HEK293T (cell line): ENCODE measurements around the gene PEX5.

ENCODE experiments used
- CTCF ChIA-PET: fragments of 350-600 bp; formaldehyde crosslinking; extraction: SDS; loops from one replicate; lab custom pipeline; 2021; ENCODE audit warnings: antibody characterized with exemption, inconsistent platforms; lab: Yijun Ruan, JAX
- POLR2A ChIA-PET: fragments of 350-600 bp; formaldehyde crosslinking; extraction: SDS; loops from one replicate; lab custom pipeline; 2020; ENCODE audit warnings: antibody characterized with exemption, inconsistent platforms; lab: Yijun Ruan, JAX
- DNase-seq: peaks from one replicate; pipeline ENCODE4 v3.0.0; 2012; ENCODE audit warnings: mixed read lengths; ENCODE audit errors: extremely low spot score
- ARNT ChIP-seq: fragments of 450-650 bp; IDR thresholded peaks from 2 replicates; pipeline ENCODE4 v1.6.1; 2017; ENCODE audit warnings: mild to moderate bottlenecking
- BHLHE40 ChIP-seq: fragments of 450-650 bp; IDR thresholded peaks from 2 replicates; pipeline ENCODE4 v1.6.1; 2016; ENCODE audit warnings: mild to moderate bottlenecking, moderate library complexity, borderline replicate concordance
- CTBP1 ChIP-seq: fragments of 450-650 bp; IDR thresholded peaks from 2 replicates; pipeline ENCODE4 v1.6.1; 2016; ENCODE audit warnings: borderline replicate concordance
- ELF4 ChIP-seq: fragments of 450-650 bp; IDR thresholded peaks from 2 replicates; pipeline ENCODE4 v1.6.1; 2017; ENCODE audit warnings: antibody characterized with exemption
- FOXA1 ChIP-seq: fragments of 450-650 bp; IDR thresholded peaks from 2 replicates; pipeline ENCODE4 v1.6.1; 2016; ENCODE audit warnings: mild to moderate bottlenecking
- FOXK2 ChIP-seq: fragments of 450-650 bp; IDR thresholded peaks from 2 replicates; pipeline ENCODE4 v1.6.1; 2016; ENCODE audit warnings: mild to moderate bottlenecking
- FOXM1 ChIP-seq: fragments of 450-650 bp; IDR thresholded peaks from 2 replicates; pipeline ENCODE4 v1.6.1; 2017; ENCODE audit warnings: mild to moderate bottlenecking, borderline replicate concordance
- HDGF ChIP-seq: fragments of 450-650 bp; IDR thresholded peaks from 2 replicates; pipeline ENCODE4 v1.6.1; 2017; ENCODE audit warnings: antibody characterized with exemption, borderline replicate concordance
- L3MBTL2 ChIP-seq: fragments of 450-650 bp; conservative IDR thresholded peaks from 2 replicates; pipeline ENCODE4 v1.6.1; 2016; ENCODE audit warnings: mild to moderate bottlenecking
- LEF1 ChIP-seq: fragments of 450-650 bp; IDR thresholded peaks from 2 replicates; pipeline ENCODE4 v1.6.1; 2017; ENCODE audit warnings: mild to moderate bottlenecking, borderline replicate concordance
- NFRKB ChIP-seq: fragments of 450-650 bp; IDR thresholded peaks from 2 replicates; pipeline ENCODE4 v1.6.1; 2016; ENCODE audit warnings: mild to moderate bottlenecking, moderate library complexity
- PKNOX1 ChIP-seq: fragments of 450-650 bp; IDR thresholded peaks from 2 replicates; pipeline ENCODE4 v1.6.1; 2016
- SP1 ChIP-seq: fragments of 450-650 bp; IDR thresholded peaks from 2 replicates; pipeline ENCODE4 v1.6.1; 2017
- SUZ12 ChIP-seq: fragments of 450-650 bp; IDR thresholded peaks from 2 replicates; pipeline ENCODE4 v1.6.1; 2016; ENCODE audit warnings: mild to moderate bottlenecking
- TARDBP ChIP-seq: fragments of 450-650 bp; IDR thresholded peaks from 2 replicates; pipeline ENCODE4 v1.6.1; 2016
- ZNF384 ChIP-seq: fragments of 450-650 bp; IDR thresholded peaks from 2 replicates; pipeline ENCODE4 v1.6.1; 2016

Gene PEX5

DNA sequence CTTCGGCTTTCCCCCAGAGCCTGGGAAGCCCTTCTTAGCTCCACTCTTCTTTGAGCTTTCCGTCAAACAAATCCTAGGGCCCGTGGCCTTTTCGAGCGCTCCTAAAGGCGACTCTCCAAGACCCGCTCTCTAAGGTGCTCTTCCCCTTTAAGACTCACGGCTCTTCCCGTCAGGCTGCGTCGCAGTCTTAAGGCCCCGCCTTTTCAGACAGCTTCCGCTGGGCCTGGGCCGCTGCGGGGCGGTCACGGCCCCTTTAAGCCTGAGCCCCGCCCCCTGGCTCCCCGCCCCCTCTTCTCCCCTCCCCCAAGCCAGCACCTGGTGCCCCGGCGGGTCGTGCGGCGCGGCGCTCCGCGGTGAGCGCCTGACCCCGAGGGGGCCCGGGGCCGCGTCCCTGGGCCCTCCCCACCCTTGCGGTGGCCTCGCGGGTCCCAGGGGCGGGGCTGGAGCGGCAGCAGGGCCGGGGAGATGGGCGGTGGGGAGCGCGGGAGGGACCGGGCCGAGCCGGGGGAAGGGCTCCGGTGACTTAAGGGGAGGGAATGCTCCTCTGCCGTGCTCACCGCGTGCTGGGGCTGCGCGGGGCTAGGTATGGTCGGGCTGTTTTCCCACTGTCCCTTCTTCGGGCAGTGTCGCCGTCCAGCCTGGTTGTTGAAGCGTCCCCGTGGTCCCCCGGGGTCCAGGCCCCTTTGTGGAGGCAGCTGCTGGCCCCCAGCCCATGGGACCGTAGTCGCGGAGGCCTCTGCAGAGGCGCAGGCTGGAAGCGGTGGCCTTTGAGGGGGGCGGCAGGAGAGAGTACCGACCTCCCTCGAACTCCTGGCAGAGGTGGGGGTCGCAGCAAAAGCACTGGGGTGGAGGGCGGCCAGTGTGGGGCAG lies at the start of gene PEX5:
PEX5 (plus strand) TSS at position 289 of the 870 bp plus-strand sequence. CDS start 692 bp downstream, outside the sequence.
- peak; percentile 89 for DNase-seq
- POLR2A ChIA-PET, result interaction anchor here (0.6 to 1.2 kb wide), 5 partner anchors 14 to 837 kb away, joined by 3 to 4 read pairs (median 3); partner anchors contain the start of genes C12orf57 and RNU7-1
- TF ChIP-seq TARDBP (no peak), FOXK2 (no peak), FOXM1 (peak; percentile 77; the same call in 1 of the 2 replicates), L3MBTL2 (peak; percentile 77), SP1 (no peak)
- CTCF ChIA-PET, result interaction anchor here (0.6 to 1.5 kb wide), 3 partner anchors 28 to 49 kb away, joined by 3 to 5 read pairs (median 3); no protein-coding TSS in a partner anchor

GRCh38 chr12:7141351-7142005 lies 48.0 kb upstream of the PEX5 start:
- DNase-seq, result no peak
- ChIA-PET POLR2A (interaction anchor here (0.8 to 1.5 kb wide), 2 partner anchors 11 to 198 kb away, joined by 4 read pairs; partner anchors contain the start of genes C12orf57, CLSTN3 and RNU7-1), CTCF (interaction anchor here (0.6 to 1.0 kb wide), 4 partner anchors 13 to 298 kb away, joined by 3 to 5 read pairs (median 3); no protein-coding TSS in a partner anchor)
- TF ChIP-seq HDGF (no peak), NFRKB (no peak), FOXM1 (no peak), FOXA1 (no peak), L3MBTL2 (no peak), BHLHE40 (no peak), TARDBP (no peak), ELF4 (no peak), CTBP1 (no peak), ZNF384 (no peak), PKNOX1 (no peak), SUZ12 (no peak), LEF1 (no peak), SP1 (no peak)

DNA sequence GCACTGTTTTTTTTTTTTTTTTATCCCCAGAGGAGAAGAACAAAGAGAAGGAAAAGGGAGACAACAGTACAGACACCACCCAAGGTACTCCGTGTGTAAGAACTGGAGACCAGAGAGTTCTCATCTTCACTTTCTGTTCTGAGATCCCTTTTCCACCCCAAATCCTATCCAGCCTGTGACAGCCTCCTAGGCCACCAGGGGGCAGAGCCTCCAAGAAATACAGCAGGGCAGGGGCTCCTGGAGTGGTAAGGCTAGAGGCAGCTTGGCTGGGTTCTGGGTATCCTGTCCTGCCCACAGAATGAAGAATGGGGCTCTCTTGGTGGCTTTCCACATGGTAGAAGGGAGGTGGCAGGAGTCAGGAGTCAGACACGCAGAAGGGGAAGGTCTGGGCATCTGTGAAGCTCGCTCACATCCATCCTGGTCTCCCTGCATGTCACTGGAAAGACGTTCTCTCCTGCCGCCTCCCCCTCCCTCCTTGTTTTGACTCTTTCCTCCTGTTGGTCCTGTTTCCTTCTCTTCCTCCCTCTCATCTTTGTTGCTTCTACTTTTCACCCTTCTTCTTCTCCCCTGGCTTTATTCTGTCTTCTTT lies 47.3 kb upstream of the PEX5 start:
- ChIA-PET POLR2A (no interaction called here), CTCF (interaction anchor here (0.6 to 1.0 kb wide), 3 partner anchors 13 to 506 kb away, joined by 3 to 5 read pairs (median 5); no protein-coding TSS in a partner anchor)
- DNase-seq, result peak; percentile 72
- no peak for TF ChIP-seq LEF1
- no peak for TF ChIP-seq PKNOX1
- no peak for TF ChIP-seq NFRKB
- TF ChIP-seq FOXM1, result no peak
- no peak for TF ChIP-seq L3MBTL2
- no peak for TF ChIP-seq ZNF384
- TF ChIP-seq FOXK2, result no peak
- no peak for TF ChIP-seq ARNT
- no peak for TF ChIP-seq SUZ12
- no peak for TF ChIP-seq CTBP1
- no peak for TF ChIP-seq BHLHE40
- no peak for TF ChIP-seq HDGF
- no peak for TF ChIP-seq TARDBP
- no peak for TF ChIP-seq SP1
- TF ChIP-seq FOXA1, result no peak
- TF ChIP-seq ELF4, result no peak

- ChIA-PET CTCF (interaction anchor here (0.6 to 1.0 kb wide), 3 partner anchors 12 to 505 kb away, joined by 3 to 5 read pairs (median 3); no protein-coding TSS in a partner anchor), POLR2A (no interaction called here)
- TF ChIP-seq NFRKB, result no peak
- TF ChIP-seq HDGF, result no peak
- no peak for TF ChIP-seq PKNOX1
- no peak for TF ChIP-seq LEF1
- TF ChIP-seq ELF4, result no peak
- TF ChIP-seq BHLHE40, result no peak
- TF ChIP-seq SP1, result no peak
- TF ChIP-seq ZNF384, result no peak
- TF ChIP-seq TARDBP, result no peak
- no peak for DNase-seq
These were observed 46.5 kb upstream of the PEX5 start for GRCh38 chr12:7142809-7143465.

GRCh38 chr12:7143564-7143963 lies 45.9 kb upstream of the PEX5 start:
- DNase-seq, result no peak
- ChIA-PET POLR2A (no interaction called here), CTCF (interaction anchor here (0.7 to 1.9 kb wide), 5 partner anchors 8 to 118 kb away, joined by 3 to 12 read pairs (median 4); no protein-coding TSS in a partner anchor)
- TF ChIP-seq CTBP1 (no peak), NFRKB (no peak), ZNF384 (no peak), PKNOX1 (no peak), SUZ12 (no peak), FOXK2 (no peak), SP1 (no peak), ELF4 (no peak)
